Omental fat pad (tissue), 4 donors: ENCODE measurements around the gene CACNG7. TPM values are rescaled to one million over a fixed set of nuclear protein-coding genes. Genes with fewer than 3 reads are reported as not detected.

Experiments
- ATAC-seq: fragments of 150-250 bp; one replicate; pipeline ENCODE4 v1.9.1; 2016; ENCODE audit warnings: mild to moderate bottlenecking, moderate library complexity; ENCODE audit not compliant: low FRiP score
- DNase-seq: peaks from one replicate; pipeline ENCODE4 v3.0.0-alpha.2; 2019; ENCODE audit warnings: low spot score
- total RNA-seq, 4 donors: library from RNA; depleted of rRNA; stranded (reverse); fragments of >200 nt; gene quantifications; one replicate each; pipeline ENCODE4 v1.1.0, GENCODE V29; 2016
- TF ChIP-seq, protein P1 (sequence below), 3 donors: fragments of 450-650 bp; IDR thresholded peaks; one replicate each; pipeline ENCODE4 v1.5.1; 2016 to 2017; ENCODE audit warnings: antibody characterized with exemption in 3 of 3, mild to moderate bottlenecking in 3 of 3, moderate library complexity in 2 of 3

The CACNG7 gene
- total RNA-seq, 4 donors from 2014 or later = not detected

DNA sequence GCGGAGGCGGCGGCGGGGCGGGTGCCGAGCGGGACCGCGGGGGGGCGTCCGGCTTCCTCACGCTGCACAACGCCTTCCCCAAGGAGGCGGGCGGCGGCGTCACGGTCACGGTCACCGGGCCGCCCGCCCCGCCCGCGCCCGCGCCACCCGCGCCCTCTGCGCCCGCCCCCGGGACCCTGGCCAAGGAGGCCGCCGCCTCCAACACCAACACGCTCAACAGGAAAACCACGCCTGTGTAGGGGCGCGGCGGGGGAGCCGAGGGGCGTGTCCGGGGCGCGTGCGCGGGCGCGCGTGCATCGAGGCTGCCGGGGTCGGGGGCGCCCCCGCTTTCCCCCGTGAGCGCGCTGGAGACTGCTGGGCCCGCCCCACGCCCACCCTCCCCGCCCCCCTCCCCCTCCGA lies 73.5 kb downstream of the CACNG7 start:
- no peak for DNase-seq

DNA sequence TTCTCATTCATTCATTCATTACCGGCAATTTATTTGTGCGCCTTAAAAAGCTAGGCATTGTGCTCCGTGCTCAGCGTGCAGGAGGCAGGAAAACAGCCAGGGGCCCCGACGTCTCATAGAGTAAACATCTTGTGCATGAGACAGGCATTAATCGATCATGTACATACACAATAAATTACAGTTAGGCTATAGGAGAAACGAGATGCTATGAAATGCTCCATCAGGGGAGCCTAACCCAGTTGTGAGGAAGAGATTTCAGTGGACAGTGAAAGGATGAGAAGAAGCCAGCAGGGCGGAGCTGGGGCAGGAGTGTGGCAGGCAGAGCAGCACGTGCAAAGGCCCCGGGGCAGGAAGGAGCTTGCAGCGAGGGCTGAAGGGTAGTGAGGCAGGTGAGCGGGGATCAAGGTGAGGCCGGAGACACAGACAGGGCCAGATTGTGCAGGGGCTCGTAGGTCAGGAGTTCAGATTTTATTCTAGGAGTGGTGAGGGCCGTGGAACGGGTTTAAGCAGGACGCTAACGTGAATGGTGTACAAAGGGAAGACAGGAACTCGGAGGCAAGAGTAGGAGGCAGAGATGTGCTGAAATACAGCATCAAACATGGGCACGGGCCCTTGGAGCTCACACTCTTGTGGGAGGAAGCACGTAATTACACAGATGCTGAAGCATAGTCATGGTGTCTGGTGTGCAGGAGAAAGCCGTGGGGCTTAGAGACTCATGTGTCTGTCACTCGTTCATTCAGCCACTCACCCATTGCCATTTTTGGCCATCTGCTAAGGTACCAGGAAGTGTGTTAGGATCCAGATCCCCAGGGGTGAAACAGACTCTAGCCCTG lies 74.6 kb downstream of the CACNG7 start:
- no peak for DNase-seq
- TF ChIP-seq, protein P1, sequence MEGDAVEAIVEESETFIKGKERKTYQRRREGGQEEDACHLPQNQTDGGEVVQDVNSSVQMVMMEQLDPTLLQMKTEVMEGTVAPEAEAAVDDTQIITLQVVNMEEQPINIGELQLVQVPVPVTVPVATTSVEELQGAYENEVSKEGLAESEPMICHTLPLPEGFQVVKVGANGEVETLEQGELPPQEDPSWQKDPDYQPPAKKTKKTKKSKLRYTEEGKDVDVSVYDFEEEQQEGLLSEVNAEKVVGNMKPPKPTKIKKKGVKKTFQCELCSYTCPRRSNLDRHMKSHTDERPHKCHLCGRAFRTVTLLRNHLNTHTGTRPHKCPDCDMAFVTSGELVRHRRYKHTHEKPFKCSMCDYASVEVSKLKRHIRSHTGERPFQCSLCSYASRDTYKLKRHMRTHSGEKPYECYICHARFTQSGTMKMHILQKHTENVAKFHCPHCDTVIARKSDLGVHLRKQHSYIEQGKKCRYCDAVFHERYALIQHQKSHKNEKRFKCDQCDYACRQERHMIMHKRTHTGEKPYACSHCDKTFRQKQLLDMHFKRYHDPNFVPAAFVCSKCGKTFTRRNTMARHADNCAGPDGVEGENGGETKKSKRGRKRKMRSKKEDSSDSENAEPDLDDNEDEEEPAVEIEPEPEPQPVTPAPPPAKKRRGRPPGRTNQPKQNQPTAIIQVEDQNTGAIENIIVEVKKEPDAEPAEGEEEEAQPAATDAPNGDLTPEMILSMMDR (IDR thresholded peaks at IDR 0.05) = no peak
- ATAC-seq = no peak

More for the DNA sequence above, 73.5 kb downstream of the CACNG7 start:
- ATAC-seq = no peak
- TF ChIP-seq, protein P1 (IDR thresholded peaks at IDR 0.05) = no peak

DNA sequence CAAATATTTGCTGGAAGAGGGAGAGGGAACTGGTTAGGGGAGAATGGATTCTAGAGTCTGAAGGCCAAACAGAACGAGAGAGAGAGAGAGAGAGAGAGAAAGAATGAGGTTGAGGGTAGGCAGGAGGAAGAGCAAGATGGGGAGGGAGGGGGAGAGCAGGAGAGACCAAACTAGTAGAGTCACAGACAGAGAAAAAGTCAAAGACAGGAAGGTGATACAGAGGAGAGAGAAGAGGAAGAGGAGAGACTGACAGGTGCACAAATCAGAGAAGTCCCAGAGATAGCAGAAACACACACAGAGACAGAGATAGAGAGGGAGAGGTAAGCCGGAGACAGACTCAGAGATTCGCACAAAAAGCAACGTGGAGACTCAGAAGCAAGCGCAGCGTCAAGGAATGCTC lies 76.8 kb downstream of the CACNG7 start:
- TF ChIP-seq, protein P1 (IDR thresholded peaks at IDR 0.05) = no peak
- ATAC-seq = no peak
- no peak for DNase-seq

DNA sequence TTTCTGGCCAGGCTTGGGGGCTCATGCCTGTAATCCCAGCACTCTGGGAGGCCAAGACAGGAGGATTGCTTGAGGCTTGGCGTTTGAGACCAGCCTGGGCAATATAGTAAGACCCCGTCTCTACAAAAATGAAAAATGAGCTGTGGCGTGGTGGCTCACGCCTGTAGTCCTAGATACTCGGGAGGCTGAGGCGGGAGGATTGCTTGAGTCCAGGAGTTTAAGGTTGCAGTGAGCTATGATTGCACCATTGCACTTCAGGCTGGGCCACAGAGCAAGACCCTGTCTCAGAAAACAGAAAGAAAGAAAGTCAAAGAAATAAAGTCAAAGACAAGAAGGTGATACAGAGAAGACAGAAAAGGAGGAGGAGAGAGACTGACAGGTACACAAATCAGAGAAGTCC lies 79.9 kb downstream of the CACNG7 start:
- ATAC-seq = no peak

DNA sequence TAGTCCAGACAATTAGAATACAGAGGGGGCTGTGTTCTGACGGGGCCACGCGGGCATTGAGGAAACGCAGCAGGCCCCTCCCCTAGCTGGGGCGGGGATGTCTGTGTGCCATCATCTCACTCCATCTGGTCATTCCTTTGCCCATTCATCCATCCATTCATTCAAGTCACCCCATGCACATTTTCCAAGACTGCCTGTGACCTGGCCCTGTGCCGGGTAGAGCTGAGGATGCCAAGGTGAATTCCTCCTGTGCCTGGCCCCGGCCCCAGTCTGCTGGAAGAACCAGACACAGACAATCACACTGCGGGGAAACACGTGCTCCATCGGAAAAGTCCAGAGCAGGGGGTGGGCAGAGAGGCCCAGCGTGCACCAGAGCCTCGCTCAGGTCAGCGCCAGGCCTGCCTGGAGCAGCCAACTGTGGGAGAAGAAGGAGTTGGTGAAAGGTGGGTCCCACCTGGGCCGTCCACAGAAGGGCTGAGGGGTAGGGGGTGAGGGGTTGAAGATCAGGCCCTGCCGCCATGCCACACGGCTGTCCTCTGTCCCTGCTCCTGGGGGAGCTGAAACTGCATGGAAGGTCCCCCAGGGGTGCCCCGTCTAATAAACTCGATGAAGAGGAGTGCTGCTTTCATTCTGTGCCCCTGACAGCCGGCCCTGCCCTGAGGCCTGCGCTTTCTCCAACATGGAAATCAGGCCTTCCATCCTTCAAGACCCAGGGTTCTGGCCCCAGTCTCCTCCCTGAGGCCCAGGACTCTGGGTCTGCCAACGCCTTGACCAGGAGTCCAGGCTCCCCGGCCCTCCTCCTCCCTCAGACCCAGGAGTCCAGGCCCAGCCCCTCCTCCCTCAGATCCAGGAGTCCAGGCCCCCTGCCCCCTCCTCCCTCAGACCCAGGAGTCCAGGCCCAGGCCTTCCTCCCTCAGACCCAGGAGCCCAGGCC lies 80.8 kb downstream of the CACNG7 start:
- no peak for DNase-seq
- TF ChIP-seq, protein P1 (IDR thresholded peaks at IDR 0.05) = no peak
- ATAC-seq = no peak

More for the DNA sequence above, 79.9 kb downstream of the CACNG7 start:
- TF ChIP-seq, protein P1 (IDR thresholded peaks at IDR 0.05) = no peak
- no peak for DNase-seq

DNA sequence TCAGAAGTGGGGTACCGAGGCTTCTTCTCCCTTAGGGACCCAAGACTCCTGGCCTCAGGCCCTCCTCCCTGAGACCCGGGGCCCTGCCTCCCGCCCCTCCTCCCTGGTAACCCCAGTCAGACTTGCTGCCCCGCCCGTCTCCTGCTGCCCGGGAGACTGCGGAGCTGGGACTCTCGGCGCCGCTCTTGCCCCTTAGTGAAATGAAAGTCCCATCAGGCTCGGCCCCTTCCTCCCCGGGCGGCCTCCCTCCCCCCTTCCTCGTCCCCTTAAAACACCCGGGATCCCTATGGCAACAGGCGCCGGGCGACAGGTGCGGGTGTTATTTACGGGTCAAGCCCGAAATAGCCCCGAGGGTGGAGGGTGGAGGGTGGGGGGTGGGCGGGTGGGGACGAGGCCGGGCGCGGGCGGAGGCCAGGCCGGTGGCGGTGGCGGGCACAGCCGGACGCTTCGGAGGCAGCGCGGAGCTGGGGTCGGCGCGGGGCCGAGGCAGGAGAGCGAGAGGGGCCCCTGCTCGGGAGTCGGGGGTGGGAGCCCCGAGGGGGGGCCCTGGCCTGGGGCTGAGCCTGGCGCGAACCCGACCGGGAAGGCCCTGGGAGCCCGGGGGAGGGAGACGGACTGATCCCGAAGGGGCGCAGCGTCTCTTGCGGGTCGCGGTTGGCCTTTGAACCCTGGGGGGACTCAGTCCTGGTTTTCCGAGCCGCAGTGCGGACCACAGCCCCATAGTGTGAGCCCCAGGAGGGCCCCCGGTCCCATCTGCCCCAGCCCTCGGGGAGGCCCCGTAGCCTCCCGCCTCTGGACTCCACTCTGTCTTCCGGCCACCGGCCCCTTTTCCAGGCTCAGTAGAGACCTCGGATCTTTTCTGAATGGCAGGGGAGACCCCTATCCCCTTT lies 82.4 kb downstream of the CACNG7 start, which contains the start of gene CACNG6:
CACNG6 (plus strand) TSS at position 414 of the 890 bp plus-strand sequence. CDS start 1,241 bp downstream, outside the sequence.
- TF ChIP-seq, protein P1 (IDR thresholded peaks at IDR 0.05) = no peak
- ATAC-seq (no peak), DNase-seq (no peak)
